Measurements from ENCODE around the gene LCAT.

- TF ChIP-seq CTCF (IDR thresholded peaks at IDR 0.05; ENCODE audit: low read depth, low read length), result no peak
- TF ChIP-seq EZH2phosphoT487 (IDR thresholded peaks at IDR 0.05; ENCODE audit: low read depth), result no peak
These were observed 921 bp upstream of the LCAT start for GRCh38 chr16:67944690-67945391.
